Measurements from ENCODE around the gene CDK15. TPM values are rescaled to one million over a fixed set of nuclear protein-coding genes. Genes with fewer than 3 reads are reported as not detected.

CDK15 gene
- total and polyA plus RNA-seq, 9 of the 15 experiments (the other 6 are each of a cell fraction or from before 2014, with no cell fraction given) = not detected

DNA sequence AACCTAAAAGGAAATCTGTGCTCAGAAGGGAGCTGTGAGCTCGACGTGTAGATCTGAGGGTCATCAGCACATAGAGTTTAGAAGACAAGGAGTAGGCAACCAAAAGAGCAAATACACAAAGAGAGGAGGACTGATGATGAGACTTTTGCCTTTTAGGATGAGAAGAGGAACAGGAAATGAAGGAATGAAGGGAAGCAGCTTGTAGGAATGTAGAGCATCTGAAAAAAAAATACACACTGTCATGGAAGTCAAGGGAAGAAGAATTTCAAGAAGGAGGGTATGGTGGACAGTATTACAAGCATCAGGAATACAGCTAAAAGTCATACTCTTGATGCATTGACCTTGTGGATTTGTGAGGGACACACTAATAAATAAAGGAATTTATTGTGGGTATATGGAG, 21.9 kb downstream of the CDK15 start (continued):
- TF ChIP-seq, protein P1, sequence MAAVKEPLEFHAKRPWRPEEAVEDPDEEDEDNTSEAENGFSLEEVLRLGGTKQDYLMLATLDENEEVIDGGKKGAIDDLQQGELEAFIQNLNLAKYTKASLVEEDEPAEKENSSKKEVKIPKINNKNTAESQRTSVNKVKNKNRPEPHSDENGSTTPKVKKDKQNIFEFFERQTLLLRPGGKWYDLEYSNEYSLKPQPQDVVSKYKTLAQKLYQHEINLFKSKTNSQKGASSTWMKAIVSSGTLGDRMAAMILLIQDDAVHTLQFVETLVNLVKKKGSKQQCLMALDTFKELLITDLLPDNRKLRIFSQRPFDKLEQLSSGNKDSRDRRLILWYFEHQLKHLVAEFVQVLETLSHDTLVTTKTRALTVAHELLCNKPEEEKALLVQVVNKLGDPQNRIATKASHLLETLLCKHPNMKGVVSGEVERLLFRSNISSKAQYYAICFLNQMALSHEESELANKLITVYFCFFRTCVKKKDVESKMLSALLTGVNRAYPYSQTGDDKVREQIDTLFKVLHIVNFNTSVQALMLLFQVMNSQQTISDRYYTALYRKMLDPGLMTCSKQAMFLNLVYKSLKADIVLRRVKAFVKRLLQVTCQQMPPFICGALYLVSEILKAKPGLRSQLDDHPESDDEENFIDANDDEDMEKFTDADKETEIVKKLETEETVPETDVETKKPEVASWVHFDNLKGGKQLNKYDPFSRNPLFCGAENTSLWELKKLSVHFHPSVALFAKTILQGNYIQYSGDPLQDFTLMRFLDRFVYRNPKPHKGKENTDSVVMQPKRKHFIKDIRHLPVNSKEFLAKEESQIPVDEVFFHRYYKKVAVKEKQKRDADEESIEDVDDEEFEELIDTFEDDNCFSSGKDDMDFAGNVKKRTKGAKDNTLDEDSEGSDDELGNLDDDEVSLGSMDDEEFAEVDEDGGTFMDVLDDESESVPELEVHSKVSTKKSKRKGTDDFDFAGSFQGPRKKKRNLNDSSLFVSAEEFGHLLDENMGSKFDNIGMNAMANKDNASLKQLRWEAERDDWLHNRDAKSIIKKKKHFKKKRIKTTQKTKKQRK (IDR thresholded peaks at IDR 0.05; ENCODE audit: borderline replicate concordance, low read depth, low read length) = no peak
- no peak for TF ChIP-seq ZNF561 (CRISPR knock-in tag; conservative IDR thresholded peaks at IDR 0.05)
- TF ChIP-seq CHD4 (IDR thresholded peaks at IDR 0.05; ENCODE audit: insufficient read depth, insufficient replicate concordance, low read depth, low read length, poor library complexity, severe bottlenecking) = no peak
- TF ChIP-seq SMAD1 (IDR thresholded peaks at IDR 0.05; ENCODE audit: low read depth, low read length, partially characterized antibody) = no peak
- no peak for TF ChIP-seq TAF1 (IDR thresholded peaks at IDR 0.05; ENCODE audit: control insufficient read depth, extremely low read depth, insufficient read depth, low read length, severe bottlenecking)
- TF ChIP-seq, protein P2, sequence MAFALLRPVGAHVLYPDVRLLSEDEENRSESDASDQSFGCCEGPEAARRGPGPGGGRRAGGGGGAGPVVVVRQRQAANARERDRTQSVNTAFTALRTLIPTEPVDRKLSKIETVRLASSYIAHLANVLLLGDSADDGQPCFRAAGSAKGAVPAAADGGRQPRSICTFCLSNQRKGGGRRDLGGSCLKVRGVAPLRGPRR (CRISPR knock-in tag; IDR thresholded peaks at IDR 0.05) = no peak
- no peak for TF ChIP-seq NR2F6 (CRISPR knock-in tag; IDR thresholded peaks at IDR 0.05)
- TF ChIP-seq MTA1 (IDR thresholded peaks at IDR 0.05; ENCODE audit: borderline replicate concordance) = no peak
- TF ChIP-seq EZH2 (IDR thresholded peaks at IDR 0.05; ENCODE audit: borderline replicate concordance, low read depth, low read length) = no peak
- no peak for TF ChIP-seq MCM5 (IDR thresholded peaks at IDR 0.05; ENCODE audit: low read depth)
- TF ChIP-seq XRCC4 (IDR thresholded peaks at IDR 0.05; ENCODE audit: extremely low read depth, insufficient read depth, insufficient read length) = no peak
- TF ChIP-seq, protein P3, sequence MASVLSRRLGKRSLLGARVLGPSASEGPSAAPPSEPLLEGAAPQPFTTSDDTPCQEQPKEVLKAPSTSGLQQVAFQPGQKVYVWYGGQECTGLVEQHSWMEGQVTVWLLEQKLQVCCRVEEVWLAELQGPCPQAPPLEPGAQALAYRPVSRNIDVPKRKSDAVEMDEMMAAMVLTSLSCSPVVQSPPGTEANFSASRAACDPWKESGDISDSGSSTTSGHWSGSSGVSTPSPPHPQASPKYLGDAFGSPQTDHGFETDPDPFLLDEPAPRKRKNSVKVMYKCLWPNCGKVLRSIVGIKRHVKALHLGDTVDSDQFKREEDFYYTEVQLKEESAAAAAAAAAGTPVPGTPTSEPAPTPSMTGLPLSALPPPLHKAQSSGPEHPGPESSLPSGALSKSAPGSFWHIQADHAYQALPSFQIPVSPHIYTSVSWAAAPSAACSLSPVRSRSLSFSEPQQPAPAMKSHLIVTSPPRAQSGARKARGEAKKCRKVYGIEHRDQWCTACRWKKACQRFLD (CRISPR knock-in tag; IDR thresholded peaks at IDR 0.05) = no peak

Measured in K562 (cell line).